HG02623 (cell line): ENCODE results near the gene FAM13A.

Experiments used
- ATAC-seq: cut with Tn5 transposase; IDR thresholded peaks from one replicate; pipeline ENCODE4 v1.9.1; 2021; ENCODE audit warnings: moderate library complexity; ENCODE audit not compliant: unreplicated experiment

FAM13A gene

DNA sequence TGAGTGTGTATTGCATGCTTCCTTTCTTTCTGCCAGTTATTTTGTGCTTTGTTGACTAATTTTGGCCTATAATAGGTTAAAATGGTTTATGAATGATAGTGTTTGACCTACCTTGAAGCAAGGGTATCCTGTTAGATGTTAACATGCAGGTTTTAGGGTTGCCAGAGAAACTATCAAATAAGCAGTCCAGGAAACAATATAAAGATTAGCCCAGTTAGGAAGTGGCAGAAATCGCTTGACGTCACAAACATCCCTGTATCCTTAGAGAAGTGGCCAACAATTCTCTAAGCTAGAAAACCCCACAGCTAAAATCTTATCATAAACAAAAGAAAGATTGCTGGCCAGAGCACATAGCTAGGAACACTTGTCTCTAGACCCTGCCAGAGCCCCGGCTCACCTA lies 363.2 kb downstream of the FAM13A start:
- no peak for ATAC-seq

GRCh38 chr4:88690355-88690754 lies 366.6 kb downstream of the FAM13A start:
- no peak for ATAC-seq

DNA sequence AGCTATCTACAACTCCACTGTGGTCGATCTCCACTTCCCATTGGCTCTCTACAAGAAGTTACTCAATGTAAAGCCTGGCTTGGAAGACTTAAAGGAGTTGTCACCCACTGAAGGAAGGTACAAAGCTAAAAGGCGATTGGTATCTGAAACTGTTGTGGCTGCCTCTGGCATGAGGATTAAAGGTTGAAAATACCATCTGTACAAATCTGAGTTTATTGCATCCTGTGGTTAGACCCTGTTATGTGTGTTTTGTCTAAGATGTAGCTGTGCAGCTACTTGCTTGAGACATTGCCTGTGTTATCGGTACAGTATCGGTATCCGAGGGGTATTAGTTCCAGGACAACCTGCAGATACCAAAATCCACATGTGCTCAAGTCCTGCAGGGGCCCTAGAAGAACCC lies 375.8 kb downstream of the FAM13A start:
- ATAC-seq: no peak
